OCI-LY7 (cell line): ENCODE measurements around the gene DDR1. TPM values are rescaled to one million over a fixed set of nuclear protein-coding genes. Genes with fewer than 3 reads are reported as not detected.
"Not testable (repeated sequence)": the region's sequence is repeated elsewhere in the genome, so short reads cannot be mapped to it uniquely, and the experiment has no call there.

ENCODE experiments used
- BruUV-seq: library from RNA; stranded (reverse); fragments of 400-500 nt; replicated peaks from 2 replicates; lab custom pipeline; 2021; lab: Mats Ljungman, UMichigan
- CTCF ChIA-PET: fragments of 300-600 bp; sonication (Branson Sonifier 250); formaldehyde crosslinking; loops from one replicate; lab custom pipeline; 2022; ENCODE audit warnings: antibody characterized with exemption; ENCODE audit not compliant: unreplicated experiment; lab: Charles Lee
- POLR2A ChIA-PET: fragments of 300-600 bp; sonication (Branson Sonifier 250); formaldehyde crosslinking; loops from one replicate; lab custom pipeline; 2022; ENCODE audit warnings: antibody characterized with exemption; lab: Charles Lee
- DNase-seq: peaks from one replicate; pipeline ENCODE4 v3.0.0-alpha.2; 2015; ENCODE audit warnings: low spot score
- H2AFZ ChIP-seq: fragments of 200-600 bp; sonication (generic), shearing (Covaris generic); 2 replicates; pipeline ENCODE4 v1.6.1; 2014; ENCODE audit warnings: mild to moderate bottlenecking, antibody characterized with exemption, low read length, moderate library complexity
- H3K27ac ChIP-seq: fragments of 200-600 bp; sonication (generic); 2 replicates; pipeline ENCODE4 v1.5.1; 2014; ENCODE audit warnings: mixed run types, low read depth, mild to moderate bottlenecking, moderate library complexity, low read length, inconsistent platforms; ENCODE audit not compliant: poor library complexity, severe bottlenecking
- H3K36me3 ChIP-seq: fragments of 200-600 bp; sonication (generic); 2 replicates; pipeline ENCODE4 v1.6.1; 2014; ENCODE audit warnings: mild to moderate bottlenecking, antibody characterized with exemption, low read length, moderate library complexity, mixed read lengths; ENCODE audit not compliant: insufficient read depth
- H3K4me1 ChIP-seq: fragments of 200-600 bp; sonication (generic); 2 replicates; pipeline ENCODE4 v1.5.1; 2014; ENCODE audit warnings: mild to moderate bottlenecking, low read length; ENCODE audit not compliant: insufficient read depth, poor library complexity, severe bottlenecking
- H3K4me2 ChIP-seq: fragments of 200-600 bp; sonication (generic); 2 replicates; pipeline ENCODE4 v1.6.1; 2014; ENCODE audit warnings: mild to moderate bottlenecking, low read length
- H3K4me3 ChIP-seq: fragments of 200-600 bp; sonication (generic); 2 replicates; pipeline ENCODE4 v1.5.1; 2014; ENCODE audit warnings: mild to moderate bottlenecking, low read depth, low read length; ENCODE audit not compliant: poor library complexity, severe bottlenecking
- H3K79me2 ChIP-seq: fragments of 200-600 bp; sonication (generic); 2 replicates; pipeline ENCODE4 v1.6.1; 2016; ENCODE audit warnings: low read depth, mild to moderate bottlenecking, low read length, moderate library complexity, mixed read lengths; ENCODE audit not compliant: insufficient read depth
- H3K9me2 ChIP-seq: fragments of 200-600 bp; sonication (generic); 2 replicates; pipeline ENCODE4 v1.6.1; 2016; ENCODE audit warnings: mild to moderate bottlenecking, low read length, mixed read lengths; ENCODE audit not compliant: insufficient read depth
- H3K9me3 ChIP-seq: fragments of 200-600 bp; sonication (generic); 2 replicates; pipeline ENCODE4 v1.6.1; 2014; ENCODE audit warnings: mild to moderate bottlenecking, mixed run types, low read length, mixed read lengths
- H4K20me1 ChIP-seq: fragments of 200-600 bp; sonication (generic); 2 replicates; pipeline ENCODE4 v1.6.1; 2014; ENCODE audit warnings: mild to moderate bottlenecking, antibody characterized with exemption, low read length, moderate library complexity, mixed read lengths; ENCODE audit not compliant: insufficient read depth
- EZH2phosphoT487 ChIP-seq: fragments of 200-600 bp; sonication (generic); IDR thresholded peaks from 2 replicates; pipeline ENCODE4 v1.6.1; 2018; ENCODE audit warnings: low read depth, borderline replicate concordance, mild to moderate bottlenecking, mixed run types, antibody characterized with exemption, low read length, moderate library complexity, mixed read lengths
- intact Hi-C: fragments of 100-400 bp; cut with micrococcal nuclease; formaldehyde crosslinking; loops from one replicate; pipeline ENCODE4 v1.10.0; 2022; ENCODE audit not compliant: unreplicated experiment
- total RNA-seq, 2 experiments: library from RNA; depleted of rRNA in 1 of 2; stranded (reverse); fragments of >200 nt in 1 of 2; shearing (Covaris generic) in 1 of 2; gene quantifications; 2 replicates each; pipeline ENCODE4 v1.2.3, GENCODE V29; 2014 to 2022
- TF ChIP-seq, protein P1 (sequence below): fragments of 200-600 bp; sonication (generic); conservative IDR thresholded peaks from 2 replicates; pipeline ENCODE4 v1.5.1; 2014; ENCODE audit warnings: mild to moderate bottlenecking, antibody characterized with exemption, low read length, moderate library complexity, mixed read lengths

DDR1 gene
- total RNA-seq, 2 experiments from 2014 or later: 14.0 to 30.3 TPM

DNA sequence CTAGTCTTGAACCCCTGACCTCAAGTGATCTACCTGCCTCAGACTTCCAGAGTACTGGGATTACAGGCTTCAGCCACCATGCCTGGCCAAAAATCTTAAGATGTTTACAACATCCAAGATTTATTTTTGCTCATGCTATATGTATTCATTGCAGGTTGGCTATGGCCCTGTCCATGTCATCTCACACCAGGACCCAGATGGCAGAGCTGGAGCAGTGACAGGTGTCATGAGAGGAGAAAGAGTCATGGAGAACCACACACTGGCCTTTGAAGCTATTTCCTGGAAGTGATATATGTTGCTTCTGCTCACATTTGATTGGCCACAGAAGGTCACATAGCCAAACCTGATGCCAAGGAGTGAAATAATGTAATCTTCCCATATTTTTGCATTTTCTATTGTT lies 13.8 kb upstream of the DDR1 start:
- DNase-seq: no peak
- Histone ChIP-seq H3K36me3 (no peaks in the 10 kb centered on the region), H4K20me1 (no peaks in the 10 kb centered on the region), H3K4me1 (no peaks in the 10 kb centered on the region), H2AFZ (no peak overlapping the region), H3K9me3 (peaks cover 16% of the 10 kb centered on the region; the same call in 1 of the 2 replicates), H3K79me2 (no peaks in the 10 kb centered on the region), H3K4me2 (no peak overlapping the region), H3K9me2 (no peaks in the 10 kb centered on the region), H3K4me3 (no peak overlapping the region), H3K27ac (no peak overlapping the region)
- ChIA-PET POLR2A (no interaction called here), CTCF (no interaction called here)
- no TSS peak for BruUV-seq
- TF ChIP-seq, protein P1, sequence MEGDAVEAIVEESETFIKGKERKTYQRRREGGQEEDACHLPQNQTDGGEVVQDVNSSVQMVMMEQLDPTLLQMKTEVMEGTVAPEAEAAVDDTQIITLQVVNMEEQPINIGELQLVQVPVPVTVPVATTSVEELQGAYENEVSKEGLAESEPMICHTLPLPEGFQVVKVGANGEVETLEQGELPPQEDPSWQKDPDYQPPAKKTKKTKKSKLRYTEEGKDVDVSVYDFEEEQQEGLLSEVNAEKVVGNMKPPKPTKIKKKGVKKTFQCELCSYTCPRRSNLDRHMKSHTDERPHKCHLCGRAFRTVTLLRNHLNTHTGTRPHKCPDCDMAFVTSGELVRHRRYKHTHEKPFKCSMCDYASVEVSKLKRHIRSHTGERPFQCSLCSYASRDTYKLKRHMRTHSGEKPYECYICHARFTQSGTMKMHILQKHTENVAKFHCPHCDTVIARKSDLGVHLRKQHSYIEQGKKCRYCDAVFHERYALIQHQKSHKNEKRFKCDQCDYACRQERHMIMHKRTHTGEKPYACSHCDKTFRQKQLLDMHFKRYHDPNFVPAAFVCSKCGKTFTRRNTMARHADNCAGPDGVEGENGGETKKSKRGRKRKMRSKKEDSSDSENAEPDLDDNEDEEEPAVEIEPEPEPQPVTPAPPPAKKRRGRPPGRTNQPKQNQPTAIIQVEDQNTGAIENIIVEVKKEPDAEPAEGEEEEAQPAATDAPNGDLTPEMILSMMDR: no peak
- TF ChIP-seq EZH2phosphoT487: no peak
- intact Hi-C loops: no loop called here

DNA sequence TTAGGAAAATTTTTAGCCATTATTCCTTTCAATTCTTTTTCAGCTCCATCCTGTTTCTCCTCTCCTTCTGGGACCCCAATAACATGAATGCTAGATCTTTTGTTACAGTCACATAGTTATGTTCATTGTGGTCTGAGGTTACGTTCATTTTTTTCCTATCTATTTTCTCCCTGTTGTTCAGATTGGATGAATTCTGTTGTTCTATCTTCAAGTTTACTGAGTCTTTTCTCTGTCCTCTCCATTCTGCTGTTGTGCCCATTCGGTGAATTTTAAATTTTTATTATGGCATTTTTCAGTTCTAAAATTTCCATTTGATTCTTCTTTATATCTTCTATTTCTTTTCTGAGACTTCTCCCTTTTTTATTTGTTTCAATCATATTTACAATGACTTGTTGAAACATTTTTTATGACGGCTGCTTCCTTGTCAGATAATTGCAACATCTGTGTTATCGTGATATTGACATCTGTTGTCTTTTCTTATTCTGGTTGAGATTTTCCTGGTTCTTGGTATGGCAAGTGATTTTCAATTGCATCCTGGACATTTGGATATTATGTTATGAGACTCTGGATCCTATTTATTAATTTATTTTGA lies 12.6 kb upstream of the DDR1 start:
- Histone ChIP-seq H3K4me1 (peaks cover 6% of the 10 kb centered on the region), H4K20me1 (no peaks in the 10 kb centered on the region), H3K36me3 (no peaks in the 10 kb centered on the region), H2AFZ (no peak overlapping the region), H3K4me3 (no peak overlapping the region), H3K9me2 (no peaks in the 10 kb centered on the region), H3K79me2 (no peaks in the 10 kb centered on the region), H3K4me2 (no peak overlapping the region), H3K9me3 (peaks cover 16% of the 10 kb centered on the region; the same call in 1 of the 2 replicates), H3K27ac (no peak overlapping the region)
- TF ChIP-seq, protein P1: no peak
- TF ChIP-seq EZH2phosphoT487: no peak
- no peak for DNase-seq
- POLR2A ChIA-PET: no interaction called here
- BruUV-seq: no TSS peak
- intact Hi-C loops: no loop called here
- CTCF ChIA-PET: no interaction called here

DNA sequence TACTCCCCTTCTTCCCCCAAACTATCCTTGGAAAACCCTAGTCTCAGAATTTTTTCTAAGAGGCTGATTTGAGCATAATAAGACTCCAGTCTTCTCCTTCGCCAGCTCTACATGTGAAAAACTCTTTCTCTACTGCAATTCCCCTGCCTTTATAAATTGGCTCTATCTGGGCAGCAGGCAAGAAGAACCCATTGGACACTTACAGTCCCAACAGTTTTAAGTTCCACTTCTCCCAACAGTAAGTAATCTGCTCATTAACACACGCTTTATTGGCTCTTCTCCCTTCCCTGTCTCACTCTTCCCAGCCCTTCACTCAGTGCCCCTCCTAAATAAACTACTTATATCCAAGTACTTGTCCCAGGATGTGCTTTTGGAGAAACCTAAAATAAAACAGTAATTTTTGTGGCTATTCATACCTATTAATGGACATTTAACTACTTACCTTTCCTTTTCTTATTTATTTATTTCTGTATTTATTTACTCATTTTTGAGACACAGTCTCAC lies 11.1 kb upstream of the DDR1 start:
- Histone ChIP-seq H3K79me2 (no peaks in the 10 kb centered on the region), H3K9me3 (peaks cover 16% of the 10 kb centered on the region; the same call in 1 of the 2 replicates), H3K9me2 (no peaks in the 10 kb centered on the region), H3K36me3 (no peaks in the 10 kb centered on the region), H3K27ac (no peak overlapping the region), H3K4me2 (no peak overlapping the region), H2AFZ (no peak overlapping the region), H3K4me1 (peaks cover 13% of the 10 kb centered on the region), H3K4me3 (no peak overlapping the region), H4K20me1 (no peaks in the 10 kb centered on the region)
- no peak for TF ChIP-seq EZH2phosphoT487
- intact Hi-C loops: no loop called here
- CTCF ChIA-PET: no interaction called here
- POLR2A ChIA-PET: no interaction called here
- no peak for DNase-seq
- no TSS peak for BruUV-seq

DNA sequence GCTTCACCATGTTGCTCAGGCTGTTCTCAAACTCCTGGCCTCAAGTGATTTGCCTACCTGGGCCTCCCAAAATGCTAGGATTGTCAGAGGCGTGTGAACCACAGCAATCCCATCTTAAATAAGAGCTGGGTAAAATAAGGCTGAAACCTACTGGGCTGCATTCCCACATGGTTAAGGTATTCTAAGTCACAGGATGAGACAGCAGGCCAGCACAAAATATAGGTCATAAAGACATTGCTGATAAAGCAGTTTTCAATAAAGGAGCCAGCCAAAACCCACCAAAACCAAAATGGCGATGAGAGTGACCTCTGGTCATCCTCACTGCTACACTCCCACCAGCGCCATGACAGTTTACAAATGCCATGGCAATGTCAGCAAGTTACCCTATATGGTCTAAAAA lies 10.5 kb upstream of the DDR1 start:
- CTCF ChIA-PET, H3K4me3 ChIP-seq, BruUV-seq, POLR2A ChIA-PET, intact Hi-C loops, H3K4me2 ChIP-seq, DNase-seq, H4K20me1 ChIP-seq, H3K36me3 ChIP-seq, H3K27ac ChIP-seq, H2AFZ ChIP-seq, H3K79me2 ChIP-seq, H3K9me2 ChIP-seq: not testable (repeated sequence)
- H3K9me3 ChIP-seq: peaks cover 16% of the 10 kb centered on the region; the same call in 1 of the 2 replicates
- peaks cover 13% of the 10 kb centered on the region for H3K4me1 ChIP-seq
